Upper lobe of right lung (tissue), 1 donor: ENCODE measurements around the gene AMOTL2. TPM values are rescaled to one million over a fixed set of nuclear protein-coding genes. Genes with fewer than 3 reads are reported as not detected.

Source experiments
- ATAC-seq: fragments of 200-7000 bp; cut with Tn5 transposase; one replicate; pipeline ENCODE4 v1.9.1; 2020; ENCODE audit warnings: mild to moderate bottlenecking, moderate library complexity
- DNase-seq: peaks from one replicate; pipeline ENCODE4 v3.0.0-alpha.2; 2020
- H3K27ac ChIP-seq: fragments of 200-600 bp; one replicate; pipeline ENCODE4 v1.8.0; 2022
- H3K27me3 ChIP-seq: fragments of 200-600 bp; one replicate; pipeline ENCODE4 v1.8.0; 2022; ENCODE audit warnings: mild to moderate bottlenecking
- H3K36me3 ChIP-seq: fragments of 200-600 bp; one replicate; pipeline ENCODE4 v1.8.0; 2022
- H3K4me1 ChIP-seq: fragments of 200-600 bp; one replicate; pipeline ENCODE4 v1.8.0; 2022
- H3K4me3 ChIP-seq: fragments of 200-600 bp; one replicate; pipeline ENCODE4 v1.8.0; 2022; ENCODE audit warnings: mild to moderate bottlenecking
- H3K9me3 ChIP-seq: fragments of 200-600 bp; one replicate; pipeline ENCODE4 v1.8.0; 2022
- CTCF ChIP-seq: fragments of 200-600 bp; IDR thresholded peaks from one replicate; pipeline ENCODE4 v1.8.0; 2022; ENCODE audit warnings: antibody characterized with exemption
- intact Hi-C: fragments of 100-400 bp; cut with DNase I; formaldehyde crosslinking; loops from one replicate; pipeline ENCODE4 v1.11.0; 2022
- total RNA-seq: library from RNA; stranded (reverse); fragmentation: NEBNext Ultra II Directional; extraction: Animal tissue kit (Norgen Biotek cat#: 25700); gene quantifications from one replicate; pipeline ENCODE4 v1.2.1, GENCODE V29; 2021
- donor health status: DM: no; HTN: yes; CAD: no; lungs with severe emphysema.

Gene AMOTL2
- total RNA-seq, 1 donor from 2014 or later, result 119 TPM

GRCh38 chr3:134375582-134376384 lies 1.5 kb upstream of the AMOTL2 start:
- no peak for ATAC-seq
- Histone ChIP-seq H3K36me3 (peaks cover 5% of the 10 kb centered on the region), H3K27me3 (no peaks in the 10 kb centered on the region), H3K9me3 (no peaks in the 10 kb centered on the region), H3K4me3 (peak overlapping the region; percentile 82), H3K4me1 (peaks cover 27% of the 10 kb centered on the region), H3K27ac (peak overlapping the region; percentile 97)
- no peak for DNase-seq
- intact Hi-C loops, result loop anchor here (10.0 kb wide), 1 partner anchor 89 kb away; no protein-coding TSS in a partner anchor
- no peak for TF ChIP-seq CTCF

- H3K4me3 ChIP-seq, result peak overlapping the region; percentile 82
- intact Hi-C loops, result loop anchor here (5.0 to 10.0 kb wide), 2 partner anchors 63 to 90 kb away; no protein-coding TSS in a partner anchor
- peak; percentile 79 for DNase-seq
Measured at GRCh38 chr3:134374791-134375581, 739 bp upstream of the AMOTL2 start.

GRCh38 chr3:134373271-134374104 lies 759 bp downstream of the AMOTL2 start:
- H3K4me3 ChIP-seq, result peak overlapping the region; percentile 82
- peak; percentile 55 for ATAC-seq
- H3K4me1 ChIP-seq, result peaks cover 50% of the 10 kb centered on the region
- no peaks in the 10 kb centered on the region for H3K27me3 ChIP-seq
- DNase-seq, result peak; percentile 86
- intact Hi-C loops, result loop anchor here (5.0 to 10.0 kb wide), 2 partner anchors 61 to 91 kb away; no protein-coding TSS in a partner anchor
- H3K9me3 ChIP-seq, result no peaks in the 10 kb centered on the region
- peak overlapping the region; percentile 97 for H3K27ac ChIP-seq
- TF ChIP-seq CTCF, result no peak
- peaks cover 28% of the 10 kb centered on the region for H3K36me3 ChIP-seq

More at GRCh38 chr3:134374791-134375581, 739 bp upstream of the AMOTL2 start:
- Histone ChIP-seq H3K27me3 (no peaks in the 10 kb centered on the region), H3K9me3 (no peaks in the 10 kb centered on the region), H3K4me1 (peaks cover 35% of the 10 kb centered on the region), H3K36me3 (peaks cover 13% of the 10 kb centered on the region), H3K27ac (peak overlapping the region; percentile 97)
- peak; percentile 29 for ATAC-seq
- TF ChIP-seq CTCF, result no peak

- intact Hi-C loops, result loop anchor here (5.0 to 10.0 kb wide), 2 partner anchors 60 to 92 kb away; no protein-coding TSS in a partner anchor
- DNase-seq (peak; percentile 56), ATAC-seq (no peak)
- H3K27me3 ChIP-seq, result no peaks in the 10 kb centered on the region
- peak overlapping the region; percentile 97 for H3K27ac ChIP-seq
- peaks cover 36% of the 10 kb centered on the region for H3K36me3 ChIP-seq
- H3K9me3 ChIP-seq, result no peaks in the 10 kb centered on the region
- H3K4me1 ChIP-seq, result peaks cover 52% of the 10 kb centered on the region
- H3K4me3 ChIP-seq, result peak overlapping the region; percentile 82
- TF ChIP-seq CTCF, result no peak
Measured at GRCh38 chr3:134372396-134373270, 1.6 kb downstream of the AMOTL2 start.
